K562 (cell line): Measurements from ENCODE around the gene AP3B2. TPM values are rescaled to one million over a fixed set of nuclear protein-coding genes. Genes with fewer than 3 reads are reported as not detected.

Experiments used
- GTF2E2 ChIP-seq: fragments of 200-800 bp; sonication (Bioruptor generic); IDR thresholded peaks from 2 replicates; pipeline ENCODE4 v1.6.1; 2016; ENCODE audit warnings: missing genetic modification characterization, missing compliant biosample characterization
- HLTF ChIP-seq: fragments of 450-650 bp; IDR thresholded peaks from 2 replicates; pipeline ENCODE4 v1.6.1; 2016
- NCOA2 ChIP-seq, 2 experiments: fragments of 450-650 bp; IDR thresholded peaks; 2 replicates each; pipeline ENCODE4 v1.6.1; 2018; ENCODE audit warnings: mild to moderate bottlenecking in 2 of 2, moderate library complexity in 1 of 2; ENCODE audit not compliant: partially characterized antibody in 2 of 2
- NCOR1 ChIP-seq: fragments of 450-650 bp; IDR thresholded peaks from 2 replicates; pipeline ENCODE4 v1.6.1; 2016; ENCODE audit warnings: mild to moderate bottlenecking, moderate library complexity
- NFE2 ChIP-seq: IDR thresholded peaks from 2 replicates; pipeline ENCODE4 v1.6.1; 2014; ENCODE audit warnings: antibody characterized with exemption, low read depth
- PHB2 ChIP-seq: fragments of 450-650 bp; IDR thresholded peaks from 2 replicates; pipeline ENCODE4 v1.6.1; 2017; ENCODE audit warnings: low read depth
- STAT5A ChIP-seq: IDR thresholded peaks from 2 replicates; pipeline ENCODE4 v1.6.1; 2012; ENCODE audit warnings: low read length, inconsistent platforms, borderline replicate concordance
- TAF1 ChIP-seq: IDR thresholded peaks from 2 replicates; pipeline ENCODE4 v1.6.1; 2011; ENCODE audit warnings: mild to moderate bottlenecking, low read length, moderate library complexity; ENCODE audit not compliant: insufficient read depth, control insufficient read depth, severe bottlenecking; ENCODE audit errors: extremely low read depth
- TCF7 ChIP-seq: sonication (generic); IDR thresholded peaks from 2 replicates; pipeline ENCODE4 v1.6.1; 2016; ENCODE audit warnings: antibody characterized with exemption, borderline replicate concordance
- ZBTB7A ChIP-seq: IDR thresholded peaks from 2 replicates; pipeline ENCODE4 v1.6.1; 2011; ENCODE audit warnings: low read depth, mild to moderate bottlenecking, low read length, moderate library complexity, borderline replicate concordance; ENCODE audit not compliant: control insufficient read depth
- polyA plus RNA-seq, 8 experiments: library from polyadenylated mRNA; depleted of rRNA in 4 of 8; stranded (reverse) in 5 of 8; unstranded in 3 of 8; fragments of >200 nt; fragmentation: Nextera tagmentation in 2 of 8; fragmentation: Illumina TruSeq in 1 of 8; extraction: Ambion mirVana in 2 of 8; extraction: Trizol in 1 of 8; gene quantifications; 2 replicates each; pipeline versions ENCODE4 v1.2.1 to v1.2.3, GENCODE V29; 2011 to 2014; ENCODE audit warnings: inconsistent platforms in 1 of 8, missing spikeins in 1 of 8
- total RNA-seq, 7 experiments: library from RNA; depleted of rRNA in 6 of 7; stranded (reverse); fragments of >200 nt in 6 of 7; fragmentation: Illumina TruSeq in 2 of 7; extraction: Trizol in 2 of 7; gene quantifications; 2 replicates each; pipeline versions ENCODE4 v1.2.1 to v1.2.3, GENCODE V29; 2011 to 2021; ENCODE audit warnings: low replicate concordance in 1 of 7
- TF ChIP-seq, protein P1 (sequence below), 3 experiments: fragments of 200-800 bp in 1 of 3; fragments of 250-450 bp in 1 of 3; fragments of 450-650 bp in 1 of 3; sonication (Bioruptor Pico) in 1 of 3; sonication (Bioruptor generic) in 1 of 3; formaldehyde crosslinking in 1 of 3; IDR thresholded peaks; 2 replicates each; pipeline versions ENCODE4 v1.6.1 to v1.8.0; 2016 to 2022; ENCODE audit warnings: mild to moderate bottlenecking in 2 of 3, missing genetic modification characterization in 2 of 3, missing compliant biosample characterization in 1 of 3, moderate library complexity in 1 of 3
- TF ChIP-seq, protein P2 (sequence below): fragments of 450-650 bp; IDR thresholded peaks from 2 replicates; pipeline ENCODE4 v1.6.1; 2016
- TF ChIP-seq, protein P3 (sequence below): fragments of 450-650 bp; IDR thresholded peaks from 2 replicates; pipeline ENCODE4 v1.6.1; 2016; ENCODE audit warnings: borderline replicate concordance
- TF ChIP-seq, protein P4 (sequence below): sonication (generic); formaldehyde crosslinking; IDR thresholded peaks from 2 replicates; pipeline ENCODE4 v1.8.0; 2022; ENCODE audit warnings: missing genetic modification reagents, mild to moderate bottlenecking, borderline replicate concordance
- TF ChIP-seq, protein P5 (sequence below): sonication (generic); formaldehyde crosslinking; IDR thresholded peaks from 2 replicates; pipeline ENCODE4 v1.8.1; 2023; ENCODE audit warnings: mild to moderate bottlenecking, missing genetic modification reagents, moderate library complexity

AP3B2 gene
- total and polyA plus RNA-seq, 9 of the 15 experiments (the other 6 are each of a cell fraction or from before 2014, with no cell fraction given) = 0.03 to 0.15 (median 0.10) TPM; not detected in 2

DNA sequence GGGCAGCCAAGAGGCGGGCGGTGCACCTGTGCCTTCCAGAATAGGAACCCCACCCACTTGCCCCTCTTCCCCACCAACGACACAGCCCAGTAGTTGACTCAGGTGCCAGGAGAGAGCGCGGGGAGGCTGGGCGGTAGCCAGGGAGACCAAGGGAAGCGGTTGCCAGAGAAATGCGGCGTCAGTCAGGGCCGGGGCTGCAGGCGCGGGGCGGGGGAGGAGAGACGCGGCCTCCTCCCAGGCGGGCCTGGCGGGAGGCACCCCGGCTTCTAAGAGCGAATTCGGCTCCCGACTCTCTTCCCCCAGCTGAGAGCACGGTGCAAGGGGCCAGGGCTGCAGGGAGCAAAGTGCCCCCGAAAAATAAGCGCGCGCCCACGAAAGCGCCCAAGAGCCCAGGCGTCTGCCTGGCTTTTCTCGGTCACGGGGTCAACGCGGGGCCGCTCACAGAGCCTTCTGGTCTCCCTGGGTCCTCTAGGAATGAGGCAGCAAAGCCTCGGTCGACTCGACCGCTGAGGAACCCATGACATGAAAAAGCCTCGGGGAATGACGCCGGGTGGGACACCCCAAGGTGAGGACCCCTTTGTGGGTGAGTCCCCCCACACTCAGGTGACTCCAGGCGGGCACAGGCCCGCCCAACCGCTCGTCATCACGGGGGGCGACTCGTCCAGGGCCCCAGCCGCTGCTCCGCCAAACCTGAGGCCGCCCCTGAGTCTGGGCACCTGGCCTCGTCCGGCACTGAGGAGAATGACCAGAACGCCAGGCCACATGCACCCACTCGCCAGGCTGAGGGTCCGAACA lies 63.2 kb downstream of the AP3B2 start (continued):
- TF ChIP-seq, protein P1, sequence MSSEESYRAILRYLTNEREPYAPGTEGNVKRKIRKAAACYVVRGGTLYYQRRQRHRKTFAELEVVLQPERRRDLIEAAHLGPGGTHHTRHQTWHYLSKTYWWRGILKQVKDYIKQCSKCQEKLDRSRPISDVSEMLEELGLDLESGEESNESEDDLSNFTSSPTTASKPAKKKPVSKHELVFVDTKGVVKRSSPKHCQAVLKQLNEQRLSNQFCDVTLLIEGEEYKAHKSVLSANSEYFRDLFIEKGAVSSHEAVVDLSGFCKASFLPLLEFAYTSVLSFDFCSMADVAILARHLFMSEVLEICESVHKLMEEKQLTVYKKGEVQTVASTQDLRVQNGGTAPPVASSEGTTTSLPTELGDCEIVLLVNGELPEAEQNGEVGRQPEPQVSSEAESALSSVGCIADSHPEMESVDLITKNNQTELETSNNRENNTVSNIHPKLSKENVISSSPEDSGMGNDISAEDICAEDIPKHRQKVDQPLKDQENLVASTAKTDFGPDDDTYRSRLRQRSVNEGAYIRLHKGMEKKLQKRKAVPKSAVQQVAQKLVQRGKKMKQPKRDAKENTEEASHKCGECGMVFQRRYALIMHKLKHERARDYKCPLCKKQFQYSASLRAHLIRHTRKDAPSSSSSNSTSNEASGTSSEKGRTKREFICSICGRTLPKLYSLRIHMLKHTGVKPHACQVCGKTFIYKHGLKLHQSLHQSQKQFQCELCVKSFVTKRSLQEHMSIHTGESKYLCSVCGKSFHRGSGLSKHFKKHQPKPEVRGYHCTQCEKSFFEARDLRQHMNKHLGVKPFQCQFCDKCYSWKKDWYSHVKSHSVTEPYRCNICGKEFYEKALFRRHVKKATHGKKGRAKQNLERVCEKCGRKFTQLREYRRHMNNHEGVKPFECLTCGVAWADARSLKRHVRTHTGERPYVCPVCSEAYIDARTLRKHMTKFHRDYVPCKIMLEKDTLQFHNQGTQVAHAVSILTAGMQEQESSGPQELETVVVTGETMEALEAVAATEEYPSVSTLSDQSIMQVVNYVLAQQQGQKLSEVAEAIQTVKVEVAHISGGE (CRISPR knock-in tag; IDR thresholded peaks at IDR 0.05) = no peak
- TF ChIP-seq TCF7 (no peak), STAT5A (no peak), NCOR1 (0 out of 2 replicates have a peak, but pooled peaks have one; percentile 25), ZBTB7A (0 out of 2 replicates have a peak, but pooled peaks have one; percentile 34), GTF2E2 (tag) (0 out of 2 replicates have a peak, but pooled peaks have one; percentile 0), NCOA2 (IDR thresholded peaks at IDR 0.05; ENCODE audit: partially characterized antibody in 2 of 2) (no peak), NFE2 (peak; percentile 22; the same call in 1 of the 2 replicates), HLTF (no peak), TAF1 (peak; percentile 37), PHB2 (no peak)
- TF ChIP-seq, protein P2, sequence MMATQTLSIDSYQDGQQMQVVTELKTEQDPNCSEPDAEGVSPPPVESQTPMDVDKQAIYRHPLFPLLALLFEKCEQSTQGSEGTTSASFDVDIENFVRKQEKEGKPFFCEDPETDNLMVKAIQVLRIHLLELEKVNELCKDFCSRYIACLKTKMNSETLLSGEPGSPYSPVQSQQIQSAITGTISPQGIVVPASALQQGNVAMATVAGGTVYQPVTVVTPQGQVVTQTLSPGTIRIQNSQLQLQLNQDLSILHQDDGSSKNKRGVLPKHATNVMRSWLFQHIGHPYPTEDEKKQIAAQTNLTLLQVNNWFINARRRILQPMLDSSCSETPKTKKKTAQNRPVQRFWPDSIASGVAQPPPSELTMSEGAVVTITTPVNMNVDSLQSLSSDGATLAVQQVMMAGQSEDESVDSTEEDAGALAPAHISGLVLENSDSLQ = peak; percentile 88
- TF ChIP-seq, protein P3, sequence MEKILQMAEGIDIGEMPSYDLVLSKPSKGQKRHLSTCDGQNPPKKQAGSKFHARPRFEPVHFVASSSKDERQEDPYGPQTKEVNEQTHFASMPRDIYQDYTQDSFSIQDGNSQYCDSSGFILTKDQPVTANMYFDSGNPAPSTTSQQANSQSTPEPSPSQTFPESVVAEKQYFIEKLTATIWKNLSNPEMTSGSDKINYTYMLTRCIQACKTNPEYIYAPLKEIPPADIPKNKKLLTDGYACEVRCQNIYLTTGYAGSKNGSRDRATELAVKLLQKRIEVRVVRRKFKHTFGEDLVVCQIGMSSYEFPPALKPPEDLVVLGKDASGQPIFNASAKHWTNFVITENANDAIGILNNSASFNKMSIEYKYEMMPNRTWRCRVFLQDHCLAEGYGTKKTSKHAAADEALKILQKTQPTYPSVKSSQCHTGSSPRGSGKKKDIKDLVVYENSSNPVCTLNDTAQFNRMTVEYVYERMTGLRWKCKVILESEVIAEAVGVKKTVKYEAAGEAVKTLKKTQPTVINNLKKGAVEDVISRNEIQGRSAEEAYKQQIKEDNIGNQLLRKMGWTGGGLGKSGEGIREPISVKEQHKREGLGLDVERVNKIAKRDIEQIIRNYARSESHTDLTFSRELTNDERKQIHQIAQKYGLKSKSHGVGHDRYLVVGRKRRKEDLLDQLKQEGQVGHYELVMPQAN = peak; percentile 53; the same call in 1 of the 2 replicates
- TF ChIP-seq, protein P4, sequence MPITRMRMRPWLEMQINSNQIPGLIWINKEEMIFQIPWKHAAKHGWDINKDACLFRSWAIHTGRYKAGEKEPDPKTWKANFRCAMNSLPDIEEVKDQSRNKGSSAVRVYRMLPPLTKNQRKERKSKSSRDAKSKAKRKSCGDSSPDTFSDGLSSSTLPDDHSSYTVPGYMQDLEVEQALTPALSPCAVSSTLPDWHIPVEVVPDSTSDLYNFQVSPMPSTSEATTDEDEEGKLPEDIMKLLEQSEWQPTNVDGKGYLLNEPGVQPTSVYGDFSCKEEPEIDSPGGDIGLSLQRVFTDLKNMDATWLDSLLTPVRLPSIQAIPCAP = no peak
- TF ChIP-seq, protein P5, sequence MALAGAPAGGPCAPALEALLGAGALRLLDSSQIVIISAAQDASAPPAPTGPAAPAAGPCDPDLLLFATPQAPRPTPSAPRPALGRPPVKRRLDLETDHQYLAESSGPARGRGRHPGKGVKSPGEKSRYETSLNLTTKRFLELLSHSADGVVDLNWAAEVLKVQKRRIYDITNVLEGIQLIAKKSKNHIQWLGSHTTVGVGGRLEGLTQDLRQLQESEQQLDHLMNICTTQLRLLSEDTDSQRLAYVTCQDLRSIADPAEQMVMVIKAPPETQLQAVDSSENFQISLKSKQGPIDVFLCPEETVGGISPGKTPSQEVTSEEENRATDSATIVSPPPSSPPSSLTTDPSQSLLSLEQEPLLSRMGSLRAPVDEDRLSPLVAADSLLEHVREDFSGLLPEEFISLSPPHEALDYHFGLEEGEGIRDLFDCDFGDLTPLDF (CRISPR knock-in tag) = peak; percentile 53; the same call in 1 of the 2 replicates
